GM20431 (cell line): ENCODE data around the gene BCOR.

Experiments used
- in situ Hi-C: fragments of 300-500 bp; cut with MseI, MboI; formaldehyde crosslinking; loops from one replicate; pipeline ENCODE4 v1.15.0; 2020; ENCODE audit warnings: low sequenced_read_pairs; ENCODE audit not compliant: unreplicated experiment

Gene BCOR

GRCh38 chrX:40117715-40118285 lies 20.0 kb upstream of the BCOR start:
- in situ Hi-C loops, result no loop called here

- in situ Hi-C loops, result no loop called here
These were observed 19.2 kb upstream of the BCOR start for GRCh38 chrX:40116925-40117324.

- in situ Hi-C loops, result no loop called here
These were observed 15.2 kb upstream of the BCOR start for GRCh38 chrX:40112996-40113395.

GRCh38 chrX:40111868-40112267 lies 14.1 kb upstream of the BCOR start:
- in situ Hi-C loops, result no loop called here

- in situ Hi-C loops, result no loop called here
These were observed 11.7 kb upstream of the BCOR start for GRCh38 chrX:40109288-40110008.

- in situ Hi-C loops, result no loop called here
These were observed 11.2 kb upstream of the BCOR start for GRCh38 chrX:40108959-40109287.

- in situ Hi-C loops, result no loop called here
These were observed 10.6 kb upstream of the BCOR start for GRCh38 chrX:40108162-40108958.

GRCh38 chrX:40107291-40108161 lies 9.8 kb upstream of the BCOR start:
- in situ Hi-C loops, result no loop called here

- in situ Hi-C loops, result no loop called here
These were observed 9.0 kb upstream of the BCOR start for GRCh38 chrX:40106676-40107290.

GRCh38 chrX:40105835-40106675 lies 8.3 kb upstream of the BCOR start:
- in situ Hi-C loops, result no loop called here

- in situ Hi-C loops, result no loop called here
These were observed 7.5 kb upstream of the BCOR start for GRCh38 chrX:40104985-40105834.

GRCh38 chrX:40104630-40104984 lies 6.8 kb upstream of the BCOR start:
- in situ Hi-C loops, result no loop called here

GRCh38 chrX:40103565-40104323 lies 6.0 kb upstream of the BCOR start:
- in situ Hi-C loops, result no loop called here

- in situ Hi-C loops, result no loop called here
These were observed 4.9 kb upstream of the BCOR start for GRCh38 chrX:40102393-40103381.

GRCh38 chrX:40101430-40101802 lies 3.7 kb upstream of the BCOR start:
- in situ Hi-C loops, result no loop called here

GRCh38 chrX:40100537-40101429 lies 3.0 kb upstream of the BCOR start:
- in situ Hi-C loops, result no loop called here
